ENCODE results near the gene TMTC1. TPM values are rescaled to one million over a fixed set of nuclear protein-coding genes. Genes with fewer than 3 reads are reported as not detected.

Gene TMTC1
- total and polyA plus RNA-seq, 2 of the 8 experiments (the other 6 are each of a cell fraction or from before 2014, with no cell fraction given): 15.4 to 20.8 TPM

- Histone ChIP-seq H3K9me3 (ENCODE audit: insufficient read depth in 2 of 2, low read depth in 1 of 2, low read length in 1 of 2) (no peaks in the 10 kb centered on the region), H3K27me3 (replicated peaks in 1 of 4; ENCODE audit: control insufficient read depth in 3 of 4, extremely low read depth in 1 of 4, insufficient read depth in 3 of 4, low read length in 3 of 4) (no peaks in the 10 kb centered on the region), H3K14ac (ENCODE audit: insufficient read length) (no peak overlapping the region), H2BK12ac (ENCODE audit: low read depth, low read length) (no peak overlapping the region), H3K18ac (ENCODE audit: extremely low read depth, low read length) (no peak overlapping the region), H3K23ac (ENCODE audit: insufficient read length) (no peak overlapping the region), H2BK5ac (ENCODE audit: low read depth, low read length) (no peak overlapping the region), H2AK5ac (ENCODE audit: low read depth, low read length) (no peak overlapping the region), H4K20me1 (replicated peaks in 1 of 2; ENCODE audit: control insufficient read depth in 1 of 2, insufficient read depth in 2 of 2, low read length in 2 of 2) (peaks cover 0 to 2% of the 10 kb centered on the region in 2 experiments), H3K4ac (replicated peaks; ENCODE audit: insufficient read length, low read depth, low read length) (no peak overlapping the region), H2BK120ac (replicated peaks; ENCODE audit: low read depth, low read length) (no peak overlapping the region), H3K4me2 (ENCODE audit: insufficient read depth in 1 of 2, low read depth in 2 of 2, low read length in 2 of 2) (no peak overlapping the region), H4K8ac (ENCODE audit: extremely low read depth, insufficient read depth, low read length) (no peak overlapping the region), H3K79me1 (ENCODE audit: low read depth, low read length) (no peaks in the 10 kb centered on the region), H3K23me2 (ENCODE audit: low read depth, low read length) (no peaks in the 10 kb centered on the region), H3K27ac (ENCODE audit: low read depth, low read length) (no peak overlapping the region), H2BK15ac (ENCODE audit: low read length) (no peak overlapping the region), H4K5ac (ENCODE audit: insufficient read length, low read depth, low read length) (no peak overlapping the region), H3K36me3 (ENCODE audit: control insufficient read depth in 2 of 4, insufficient read depth in 4 of 4, low read length in 3 of 4) (no peaks in the 10 kb centered on the region), H3K4me3 (ENCODE audit: extremely low read depth in 1 of 4, insufficient read depth in 2 of 4, low read depth in 3 of 4, low read length in 4 of 4) (no peak overlapping the region), H2AFZ (ENCODE audit: low read length) (no peak overlapping the region), H3K4me1 (replicated peaks in 1 of 4; ENCODE audit: control insufficient read depth in 3 of 4, insufficient read depth in 4 of 4, low read length in 3 of 4) (no peaks in the 10 kb centered on the region), H3K56ac (replicated peaks; ENCODE audit: insufficient read length, low read depth, low read length) (no peak overlapping the region), H3K79me2 (ENCODE audit: control insufficient read depth in 1 of 2, insufficient read depth in 2 of 2, low read length in 2 of 2) (no peaks in the 10 kb centered on the region), H4K91ac (replicated peaks; ENCODE audit: insufficient read length, low read length) (no peak overlapping the region), H2BK20ac (ENCODE audit: low read length) (no peak overlapping the region), H3K9ac (replicated peaks in 1 of 4; ENCODE audit: extremely low read depth in 1 of 4, low read depth in 3 of 4, low read length in 3 of 4) (no peak overlapping the region)
- FAIRE-seq (no peak), DNase-seq (ENCODE audit: low read depth in 1 of 2, low spot score in 2 of 2) (no peak)
- CTCF ChIA-PET (ENCODE audit: partially characterized antibody): interaction anchor here (0.6 kb wide), 1 partner anchor 1264 kb away, joined by 3 read pairs; no protein-coding TSS in a partner anchor
- TF ChIP-seq TAF1 (IDR thresholded peaks at IDR 0.05; ENCODE audit: low read depth, low read length) (no peak), RNF2 (IDR thresholded peaks at IDR 0.05; ENCODE audit: borderline replicate concordance, low read depth, low read length, missing control alignments, poor library complexity, severe bottlenecking) (no peak), RBBP5 (IDR thresholded peaks at IDR 0.05; ENCODE audit: borderline replicate concordance, low read depth, low read length) (no peak), CBX8 (IDR thresholded peaks at IDR 0.05; ENCODE audit: borderline replicate concordance, low read depth, low read length) (no peak), SIRT6 (IDR thresholded peaks at IDR 0.05; ENCODE audit: low read length) (no peak), CEBPB (IDR thresholded peaks at IDR 0.05; ENCODE audit: low read depth, low read length) (no peak)
- WGBS, 2 experiments (ENCODE audit: extremely low coverage in 1 of 2, insufficient coverage in 1 of 2, insufficient read length in 1 of 2, insufficient replicate concordance in 2 of 2, low coverage in 1 of 2, low lambda C conversion rate in 2 of 2, missing lambda C conversion rate in 1 of 2): 88% methylated on average over 6 of the region's 6 CpGs; no CpG with 5 or more reads in 1 of the 2 experiments
- POLR2A ChIA-PET (ENCODE audit: partially characterized antibody): no interaction called here
These were observed 58.0 kb downstream of the TMTC1 start for GRCh38 chr12:29725587-29726320.
